HG03196 (cell line): ENCODE data around the gene ARID5A.

Experiments
- ATAC-seq: cut with Tn5 transposase; IDR thresholded peaks from one replicate; pipeline ENCODE4 v1.9.1; 2021; ENCODE audit not compliant: unreplicated experiment

The ARID5A gene

DNA sequence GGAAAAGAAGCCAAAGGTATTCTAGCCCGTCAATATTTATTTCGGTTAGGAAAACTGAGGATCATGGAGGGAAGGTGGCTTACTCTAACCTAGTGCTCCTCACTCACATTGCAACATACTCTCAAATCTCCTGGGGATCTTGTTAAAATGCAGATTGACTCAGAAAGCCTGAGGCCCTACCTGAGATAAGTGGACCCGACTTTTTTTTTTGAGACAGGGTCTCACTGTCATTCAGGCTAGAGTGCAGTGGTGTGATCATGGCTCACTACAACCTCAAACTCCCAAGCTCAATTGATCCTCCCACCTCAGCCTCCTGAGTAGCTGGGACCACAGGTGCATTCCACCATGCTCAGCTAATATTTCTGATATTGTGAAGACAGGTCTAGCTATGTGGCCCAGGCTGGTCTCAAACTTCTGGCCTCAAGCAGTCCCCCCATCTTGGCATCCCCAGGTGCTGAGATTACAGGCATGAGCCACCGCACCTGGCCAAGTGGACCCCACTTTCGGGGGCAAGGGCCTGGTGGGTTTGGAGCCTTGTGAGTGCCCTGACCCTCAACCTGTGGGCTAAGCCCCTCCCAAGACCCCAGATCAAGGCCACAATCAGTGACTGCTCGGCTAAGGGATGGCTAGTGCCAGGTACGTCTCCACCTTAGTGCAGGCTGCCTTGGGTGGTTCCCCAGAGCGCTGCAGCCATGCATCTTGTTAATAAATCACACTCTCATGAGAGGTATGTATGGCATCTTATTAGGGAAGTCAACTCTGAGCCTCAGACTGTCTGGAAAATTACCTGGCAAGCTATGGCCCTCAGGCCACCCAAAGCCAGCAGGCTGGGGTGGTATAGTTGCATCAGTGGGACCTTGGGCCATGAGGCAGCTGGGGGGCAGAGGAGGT lies 30.3 kb upstream of the ARID5A start:
- no peak for ATAC-seq

DNA sequence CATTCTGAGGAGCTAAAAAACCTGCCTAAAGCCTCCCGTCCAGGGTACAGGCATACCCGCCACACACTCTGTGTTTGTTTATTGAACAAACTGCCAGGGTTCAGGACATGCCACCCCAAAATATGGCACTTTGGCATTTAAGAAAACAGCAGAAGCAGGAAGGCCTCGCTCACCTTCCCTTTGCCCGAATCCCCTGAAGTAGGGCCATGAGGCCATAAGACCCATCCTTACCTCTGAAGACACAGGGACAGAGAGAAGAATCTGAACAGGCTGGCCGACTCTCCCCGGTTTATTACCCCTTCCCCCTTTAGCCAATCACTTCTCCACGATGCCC lies 29.7 kb upstream of the ARID5A start:
- ATAC-seq: no peak

DNA sequence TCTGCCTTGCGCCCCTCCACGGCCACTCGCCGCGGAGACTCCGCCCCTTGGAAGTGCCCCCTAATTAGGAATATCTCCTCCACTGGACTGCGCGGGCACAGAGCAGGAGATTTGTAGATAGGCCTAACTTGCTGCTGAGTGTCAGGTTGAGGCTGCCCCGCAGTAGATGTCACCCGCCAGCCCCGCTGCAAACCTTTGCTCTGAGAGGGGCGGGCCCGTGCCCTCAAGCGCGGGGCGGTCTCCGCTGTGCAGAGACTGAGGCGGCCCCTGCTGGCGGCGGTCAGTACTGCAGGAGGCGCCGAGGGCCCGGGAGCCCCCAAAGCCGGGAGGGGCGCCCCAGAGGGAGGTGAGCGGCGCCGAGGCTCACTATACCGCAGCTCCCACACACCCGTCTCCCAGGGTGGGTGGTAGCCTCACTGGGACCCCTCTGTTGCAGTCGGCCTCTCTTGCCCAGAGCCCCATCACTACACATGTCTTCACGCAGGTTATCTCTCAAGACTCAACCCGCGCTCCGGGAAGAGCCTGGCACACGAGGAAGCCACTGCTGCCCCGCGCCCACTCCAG lies 28.5 kb upstream of the ARID5A start:
- ATAC-seq: peak; percentile 39

DNA sequence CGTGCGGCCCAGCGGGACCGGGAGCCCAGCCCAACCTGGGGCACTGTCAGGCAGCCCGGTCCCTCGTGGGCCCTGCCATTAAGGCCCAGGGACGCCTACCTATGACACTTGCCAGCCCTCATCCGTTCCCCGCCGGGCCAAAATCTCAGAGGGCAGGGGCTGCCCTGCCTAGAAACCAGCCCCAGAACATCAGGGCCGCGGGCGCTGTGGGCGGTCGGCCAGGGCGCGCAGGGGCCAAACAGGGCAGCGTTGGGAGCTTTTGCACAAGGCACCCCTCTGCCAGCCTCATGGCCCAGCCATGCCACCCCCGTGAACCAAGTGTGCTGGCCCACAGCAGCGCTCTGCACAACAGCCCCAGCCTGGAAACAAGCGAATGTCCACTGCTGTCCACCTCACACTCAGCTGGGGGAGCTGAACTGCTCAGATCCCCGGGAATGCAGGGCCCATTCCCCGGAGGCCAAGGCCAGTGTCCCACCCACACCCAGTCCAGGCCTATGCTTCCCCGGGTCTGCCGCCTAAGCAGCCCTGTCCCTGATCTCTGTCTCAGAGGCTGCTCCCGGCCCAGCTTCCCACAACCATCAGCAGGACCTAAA lies 27.9 kb upstream of the ARID5A start:
- ATAC-seq: no peak

DNA sequence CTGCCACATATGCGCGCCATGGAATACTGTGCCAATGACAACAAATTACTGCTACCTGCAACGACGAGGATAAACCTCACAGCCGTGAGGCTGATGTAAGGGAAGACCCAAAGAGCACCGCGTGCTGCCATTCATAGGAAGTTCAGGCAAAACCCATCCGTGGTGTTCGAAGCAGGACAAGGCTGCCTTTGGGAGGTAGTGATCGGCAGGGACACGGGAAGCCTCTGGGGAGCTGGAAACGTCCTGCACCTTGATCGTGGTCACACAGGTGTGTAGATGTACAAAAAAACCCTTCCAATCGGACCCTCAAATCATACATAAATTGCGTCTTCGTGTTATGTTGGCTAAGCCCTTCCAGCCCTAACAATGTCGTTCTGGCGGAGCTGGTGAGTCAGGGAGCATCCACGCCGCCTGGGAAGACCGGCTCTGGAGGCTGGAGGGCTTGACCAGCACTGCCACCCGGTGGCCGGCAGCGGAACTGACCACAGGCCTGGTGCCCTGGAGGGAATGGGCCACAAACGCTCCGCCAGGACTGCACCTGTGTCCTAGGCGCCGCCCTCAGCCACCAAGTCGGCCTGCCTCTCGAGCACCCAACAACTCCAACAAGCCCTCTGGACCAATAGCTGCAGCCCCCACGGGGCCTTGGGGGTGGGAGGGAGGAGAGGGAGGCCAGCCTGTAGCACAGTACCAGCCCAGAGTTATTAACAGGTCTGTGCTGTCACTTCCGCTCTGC lies 27.3 kb upstream of the ARID5A start:
- ATAC-seq: no peak

DNA sequence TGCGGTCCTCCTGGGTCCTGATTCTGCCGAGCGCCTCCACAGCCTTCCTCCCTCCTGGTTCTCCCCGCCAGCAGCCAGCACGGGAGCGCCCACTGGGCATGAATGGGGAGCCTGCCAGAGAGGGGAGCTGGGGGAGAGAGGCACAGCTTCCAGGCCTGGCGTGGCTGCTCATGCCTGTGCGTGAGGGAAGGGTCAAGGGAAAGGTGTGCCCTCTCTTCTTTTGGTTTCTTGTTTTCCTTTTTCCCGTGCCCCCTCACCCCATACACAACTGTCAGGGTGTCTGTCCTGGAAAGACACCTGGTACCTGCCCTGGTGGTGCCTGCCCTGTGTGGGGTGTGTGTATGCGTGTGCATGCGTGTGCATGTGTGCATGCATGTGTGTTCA lies 26.7 kb upstream of the ARID5A start:
- ATAC-seq: no peak

DNA sequence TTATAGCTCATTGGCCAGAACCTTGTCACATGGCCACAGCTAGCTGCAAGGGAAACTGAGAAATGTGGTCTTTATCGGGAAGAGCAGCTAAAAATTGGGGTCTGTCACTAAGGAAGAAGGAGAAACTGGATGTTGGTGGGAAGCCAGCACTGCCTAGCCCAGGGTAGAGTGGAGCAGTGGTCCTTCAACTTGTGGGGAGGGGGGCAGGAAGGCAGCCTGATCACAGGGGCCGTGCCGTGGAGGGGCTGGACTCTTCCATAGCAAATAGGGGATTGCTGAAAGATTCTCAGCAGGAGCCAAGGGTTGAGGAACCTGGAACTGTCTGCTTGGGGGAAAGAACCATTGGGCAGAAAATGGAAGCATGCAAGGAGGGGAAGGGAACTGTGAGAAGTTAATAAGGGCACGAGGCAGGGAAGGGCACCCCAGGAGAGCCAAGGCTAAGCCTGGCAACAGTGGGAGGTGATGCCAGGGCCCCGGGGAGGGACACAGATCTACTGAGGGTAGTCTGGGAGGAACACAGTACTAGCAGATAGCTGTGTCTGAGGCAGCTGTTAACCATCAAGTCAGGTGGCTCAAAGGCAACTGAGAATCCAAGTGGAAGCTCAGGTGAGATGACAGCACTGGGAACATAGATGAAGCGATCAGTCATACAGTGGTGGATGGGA lies 25.5 kb upstream of the ARID5A start:
- no peak for ATAC-seq

DNA sequence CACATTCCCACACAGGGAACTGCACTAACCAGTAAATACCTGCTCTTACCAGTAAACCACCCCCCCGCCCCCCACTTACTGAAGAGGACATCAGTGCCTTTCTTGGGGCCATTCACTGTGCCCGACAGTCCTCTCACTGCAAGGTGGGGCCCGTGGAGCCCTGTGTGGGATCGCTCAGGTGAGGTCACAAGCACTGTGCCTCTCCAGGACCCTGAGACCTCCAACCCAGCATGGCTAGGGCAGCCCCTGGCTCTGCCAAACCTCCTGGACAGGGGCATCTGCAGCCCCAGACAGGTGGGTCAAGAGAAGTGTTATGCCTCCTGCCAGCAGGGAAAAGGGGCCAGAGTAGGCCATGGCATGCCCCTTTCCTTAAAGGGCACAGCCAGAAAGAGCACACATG lies 24.7 kb upstream of the ARID5A start:
- ATAC-seq: no peak

DNA sequence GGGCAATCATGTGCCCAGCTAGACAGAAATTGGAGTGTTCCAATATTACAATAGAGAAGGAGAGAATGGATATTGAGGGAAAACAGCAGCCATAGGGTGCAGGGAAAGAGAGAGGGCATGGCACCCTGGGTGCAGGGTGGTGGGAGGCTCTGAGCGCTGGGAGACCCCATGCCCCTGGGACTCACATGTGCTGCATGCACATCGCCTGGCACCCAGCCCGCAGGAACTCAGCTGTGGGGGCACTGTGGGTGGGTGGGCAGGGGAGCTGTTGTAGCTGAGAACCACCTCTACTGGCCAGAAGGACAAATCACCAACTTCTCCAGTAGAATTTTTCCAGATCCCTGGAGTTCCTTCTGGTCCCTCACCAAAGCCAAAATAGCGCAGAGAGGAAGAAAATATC lies 24.2 kb upstream of the ARID5A start:
- no peak for ATAC-seq

DNA sequence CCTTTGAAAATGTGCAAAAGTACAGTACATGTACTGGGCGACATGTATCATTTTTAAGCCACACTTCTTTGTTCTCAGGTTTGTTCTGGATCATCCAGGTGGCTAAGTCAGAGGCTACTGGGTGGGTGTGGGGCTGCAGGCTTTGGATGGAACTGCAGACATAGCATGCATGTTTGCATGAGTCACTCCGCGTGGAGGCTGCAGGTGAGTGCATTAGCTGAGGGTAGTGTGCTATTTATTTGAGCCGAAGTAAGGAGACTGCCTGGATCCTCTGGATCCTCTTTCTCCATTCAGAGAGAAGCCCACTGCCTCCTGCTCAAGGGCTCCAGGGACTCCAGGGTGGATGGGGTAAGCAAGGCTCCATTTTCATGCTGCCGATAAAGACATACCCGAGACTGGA lies 22.0 kb upstream of the ARID5A start:
- ATAC-seq: no peak

DNA sequence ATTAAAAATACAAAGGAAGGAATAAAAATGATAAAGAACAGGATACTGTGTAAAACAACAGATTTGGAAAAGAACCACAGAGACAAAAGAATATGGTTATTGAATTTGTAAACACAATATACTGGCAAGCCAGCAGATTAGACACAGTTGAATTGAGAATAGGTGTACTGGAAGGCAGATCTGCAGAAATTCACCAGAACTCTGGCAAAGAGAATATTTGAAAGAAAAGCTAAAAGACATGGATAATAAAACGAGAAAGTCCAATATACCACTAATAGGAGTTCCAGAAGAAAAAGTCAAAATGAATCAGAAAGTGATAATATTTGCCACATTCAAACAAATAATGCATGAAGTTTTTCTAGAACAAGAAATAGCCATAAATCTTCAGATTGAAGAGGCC lies 19.5 kb upstream of the ARID5A start:
- no peak for ATAC-seq

DNA sequence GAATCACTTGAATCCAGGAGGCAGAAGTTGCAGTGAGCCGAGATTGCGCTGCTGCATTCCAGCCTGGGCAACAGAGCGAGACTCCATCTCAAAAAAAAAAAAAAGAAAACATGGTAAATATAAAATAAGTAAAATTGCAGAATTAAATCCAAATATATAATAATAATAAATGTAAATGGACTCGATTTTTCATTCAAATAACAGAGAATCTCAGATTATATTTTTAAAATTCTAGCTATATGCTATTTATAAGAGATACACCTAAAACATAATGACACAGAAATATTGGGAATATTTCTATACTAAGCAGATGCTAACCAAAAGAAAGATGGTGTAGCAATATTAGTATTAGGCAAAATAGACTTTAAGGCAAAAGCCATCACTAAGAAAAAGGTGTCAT lies 16.3 kb upstream of the ARID5A start:
- no peak for ATAC-seq

DNA sequence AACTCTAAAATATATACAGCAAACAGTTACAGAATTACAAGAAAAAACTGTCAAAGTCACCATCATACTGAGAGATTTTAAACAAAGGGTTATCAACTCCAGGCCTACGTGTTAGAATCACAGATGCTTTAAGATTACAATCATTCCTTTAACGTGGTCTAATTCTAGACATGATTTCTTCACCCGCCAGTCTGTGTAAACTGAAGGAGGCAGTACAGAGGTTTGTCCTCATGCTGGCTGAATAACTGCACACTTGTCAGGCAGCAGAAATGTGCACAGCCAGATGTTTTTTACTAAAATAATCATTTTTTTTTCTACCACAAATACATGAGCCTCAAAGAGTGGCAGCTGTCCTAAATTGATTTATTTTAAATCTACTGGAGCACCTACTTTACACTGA lies 15.9 kb upstream of the ARID5A start:
- ATAC-seq: no peak

DNA sequence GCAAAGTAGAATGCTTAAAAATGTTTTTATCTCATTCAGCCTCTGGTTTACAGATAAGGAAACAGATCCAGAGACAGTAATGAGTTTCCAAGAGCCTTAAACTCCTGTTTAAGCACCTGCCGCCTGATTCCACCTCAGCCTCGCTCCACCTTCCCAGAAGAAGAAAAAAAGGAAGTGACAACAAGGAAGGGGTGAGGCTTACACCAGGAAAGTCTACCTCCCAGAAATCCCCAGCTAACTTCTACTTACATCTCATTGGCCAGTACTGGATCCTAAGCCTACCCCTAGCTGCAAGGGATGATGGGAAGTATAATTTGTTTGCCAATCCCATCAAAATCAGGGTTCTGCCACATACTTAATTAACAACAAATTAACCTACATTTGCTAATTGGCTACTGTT lies 15.3 kb upstream of the ARID5A start:
- no peak for ATAC-seq

DNA sequence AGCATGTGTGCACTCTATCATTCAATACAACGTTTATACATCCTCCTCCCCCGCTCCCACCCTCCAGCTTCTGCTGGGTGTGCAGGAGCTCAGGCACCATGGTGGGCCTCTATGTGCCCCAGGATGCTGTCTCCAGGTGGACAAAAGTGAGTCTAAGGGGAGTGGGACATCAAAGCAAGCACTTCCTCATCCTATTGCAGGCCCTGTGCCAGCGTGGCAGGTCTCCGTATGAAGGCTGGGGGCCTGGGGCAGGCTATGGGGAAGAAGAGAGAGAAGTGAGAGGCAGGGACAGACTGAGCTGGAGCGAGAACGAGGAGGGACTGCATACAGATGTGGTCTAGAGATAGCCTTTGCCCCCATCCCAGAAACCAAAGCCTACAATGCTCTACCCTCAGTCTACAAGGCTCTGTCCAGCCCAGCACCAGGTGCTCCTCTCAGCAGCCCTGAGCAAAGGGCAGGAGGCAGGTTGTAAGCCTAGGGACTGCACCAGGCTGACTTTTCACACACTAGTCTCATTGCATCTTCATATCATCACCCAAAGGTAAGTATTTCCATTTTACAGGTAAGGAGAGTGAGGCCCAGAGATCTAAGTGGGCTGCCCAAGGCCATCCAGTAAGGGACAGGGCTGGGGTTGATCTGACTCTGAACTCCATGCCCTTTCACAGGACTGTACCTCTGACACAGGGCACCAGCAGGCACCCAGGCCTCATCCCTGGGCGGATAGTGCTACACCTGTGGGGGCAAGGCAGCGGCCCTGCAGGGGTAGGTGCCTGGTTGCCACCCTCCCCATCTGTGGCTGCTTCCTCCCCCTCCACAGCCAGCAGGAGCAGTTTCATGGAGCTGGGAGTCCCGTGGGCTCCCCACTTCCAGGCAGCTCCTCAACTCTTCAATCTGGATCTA lies 14.0 kb upstream of the ARID5A start:
- no peak for ATAC-seq

DNA sequence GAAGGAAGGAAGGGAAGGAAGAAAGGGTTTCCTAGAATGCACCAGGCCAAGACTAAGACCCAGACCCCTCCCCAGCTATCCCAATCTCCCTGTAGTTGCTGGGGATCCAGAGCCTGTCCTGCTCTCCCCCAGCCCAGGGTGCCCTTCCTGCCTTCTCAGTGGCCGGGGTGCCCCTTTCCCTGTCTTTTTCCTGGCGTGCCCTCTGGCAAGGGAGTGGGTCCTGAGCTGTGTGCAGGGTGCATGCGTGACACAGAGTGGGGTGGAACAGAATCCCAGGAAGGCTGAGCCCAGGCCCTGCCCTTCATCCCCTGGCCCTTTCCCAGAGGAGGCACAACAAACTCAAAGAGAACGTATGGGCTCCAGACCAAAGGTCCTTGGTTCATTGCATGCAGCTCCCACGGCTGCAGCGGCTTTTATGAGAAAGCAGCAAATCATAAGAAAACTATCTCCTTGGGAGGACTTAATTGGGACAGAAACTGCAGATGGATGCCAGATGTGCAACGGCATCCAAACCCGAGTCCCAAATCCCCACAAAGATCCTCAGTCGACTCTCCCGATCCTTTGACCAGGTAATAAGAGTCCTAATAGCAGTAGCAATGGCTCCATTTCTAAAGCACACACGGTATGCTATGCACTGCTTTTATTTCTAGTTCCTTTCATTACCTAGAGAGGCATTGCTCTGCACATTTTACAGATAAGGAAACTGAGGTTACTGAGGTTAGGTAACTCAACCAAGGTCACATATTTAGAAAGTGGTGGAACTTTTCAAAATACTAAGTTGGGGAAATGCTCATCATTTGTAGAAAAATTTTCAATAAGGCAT lies 12.7 kb upstream of the ARID5A start:
- ATAC-seq: no peak

DNA sequence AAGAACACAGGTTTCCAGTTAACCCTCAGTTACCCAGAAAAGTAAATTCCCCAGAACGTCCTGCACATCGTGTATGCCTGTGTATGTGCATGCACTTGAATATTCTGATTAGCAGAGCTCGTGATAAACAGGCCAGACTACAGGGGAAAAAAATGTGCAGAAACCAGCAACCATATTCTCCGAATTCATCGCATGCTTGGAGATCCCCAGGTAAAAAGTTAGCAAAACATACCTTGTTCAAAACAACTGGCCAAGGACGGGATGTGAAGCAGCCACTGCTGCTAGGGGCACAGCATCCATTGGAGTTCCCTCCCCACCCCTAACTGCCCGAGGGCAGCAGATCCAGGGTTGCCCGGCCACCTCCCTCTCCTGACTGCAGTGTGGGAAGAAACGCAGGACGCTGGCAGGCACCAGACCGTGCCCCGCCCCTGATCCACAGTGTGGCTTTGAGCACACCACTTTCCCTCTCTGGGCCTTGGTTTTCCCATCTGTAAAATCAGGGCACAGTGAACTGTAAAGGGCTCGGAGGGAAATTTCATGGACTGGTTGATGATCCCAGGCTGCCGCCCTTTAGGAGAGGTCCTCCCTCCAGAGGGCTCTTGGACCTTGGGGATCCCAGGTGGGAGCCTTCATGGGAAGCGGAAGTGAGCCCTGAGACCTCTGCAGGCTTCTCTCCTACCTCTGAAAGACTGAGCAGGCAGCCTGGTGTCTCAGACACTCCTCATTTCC lies 11.9 kb upstream of the ARID5A start:
- ATAC-seq: no peak

DNA sequence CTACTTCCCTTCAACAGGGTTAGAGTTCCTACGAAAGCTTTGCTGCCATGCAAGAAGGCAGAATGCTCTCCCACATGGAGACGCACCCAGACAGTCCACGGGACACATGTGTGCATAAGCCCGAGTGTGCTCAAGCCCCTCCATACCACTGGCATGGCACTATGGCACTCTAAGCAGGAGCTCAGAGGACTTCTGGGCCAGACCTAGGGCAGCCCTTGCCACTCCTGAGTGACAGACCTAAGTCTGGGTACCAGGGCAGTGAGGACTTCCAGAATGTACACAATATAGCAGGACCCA lies 11.4 kb upstream of the ARID5A start:
- ATAC-seq: no peak

DNA sequence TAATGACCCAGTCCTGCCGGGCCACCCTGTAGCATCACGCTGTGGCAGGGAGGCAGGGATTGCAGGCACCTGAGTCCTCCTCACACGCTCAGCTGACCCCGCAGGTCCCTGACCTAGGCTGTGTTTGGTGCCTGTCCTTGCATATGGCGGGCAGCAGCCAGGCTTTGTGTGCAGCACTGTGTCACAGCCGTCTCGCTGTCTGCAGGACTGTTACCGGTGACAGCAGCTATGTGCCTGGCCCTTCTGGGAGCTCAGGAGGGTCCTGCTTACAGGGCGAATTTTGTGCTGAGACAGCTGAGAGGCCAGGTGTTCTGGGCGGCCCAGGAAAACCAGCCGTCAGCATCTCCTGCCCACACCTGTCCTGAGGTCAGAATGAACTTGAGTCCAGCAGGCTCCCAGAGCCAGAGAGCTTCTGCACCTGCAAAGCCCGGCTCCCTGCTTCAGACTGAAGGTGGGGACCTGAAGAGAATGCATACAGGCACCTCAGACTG lies 10.4 kb upstream of the ARID5A start:
- ATAC-seq: no peak
